ENCODE data around the gene PNKP.

The PNKP gene

DNA sequence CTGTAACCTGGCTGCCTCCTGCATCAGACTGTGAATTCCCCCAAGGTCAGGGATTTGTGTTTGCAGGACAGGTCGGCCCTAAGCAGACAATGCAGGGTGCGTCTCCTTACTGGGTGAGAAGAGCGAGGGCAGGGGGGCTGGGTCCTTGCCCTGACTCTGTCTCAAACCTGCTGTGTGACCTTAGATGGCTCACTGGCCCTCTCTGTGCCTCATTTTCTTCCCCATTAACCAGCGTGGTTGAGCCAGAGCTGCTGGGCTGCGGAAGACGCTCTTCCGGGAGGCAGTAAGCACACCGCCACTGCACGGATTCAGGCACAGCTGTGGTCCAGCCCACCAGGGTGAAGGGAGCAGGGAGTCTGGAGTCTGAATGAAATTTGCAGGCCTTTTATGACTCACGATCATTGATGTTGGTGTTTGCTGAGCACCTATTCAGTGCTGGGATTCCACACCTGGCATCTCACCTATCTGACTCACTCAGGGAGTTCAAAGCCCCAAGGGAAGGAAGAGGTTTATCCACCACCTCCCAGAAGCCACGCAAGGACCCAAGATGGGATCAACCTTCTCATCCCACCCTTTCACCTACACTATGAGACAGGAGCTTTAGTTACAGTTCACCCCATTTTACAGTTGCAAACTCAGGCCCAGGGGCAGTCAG, 7.3 kb upstream of the PNKP start:
- no peak for DNase-seq

DNA sequence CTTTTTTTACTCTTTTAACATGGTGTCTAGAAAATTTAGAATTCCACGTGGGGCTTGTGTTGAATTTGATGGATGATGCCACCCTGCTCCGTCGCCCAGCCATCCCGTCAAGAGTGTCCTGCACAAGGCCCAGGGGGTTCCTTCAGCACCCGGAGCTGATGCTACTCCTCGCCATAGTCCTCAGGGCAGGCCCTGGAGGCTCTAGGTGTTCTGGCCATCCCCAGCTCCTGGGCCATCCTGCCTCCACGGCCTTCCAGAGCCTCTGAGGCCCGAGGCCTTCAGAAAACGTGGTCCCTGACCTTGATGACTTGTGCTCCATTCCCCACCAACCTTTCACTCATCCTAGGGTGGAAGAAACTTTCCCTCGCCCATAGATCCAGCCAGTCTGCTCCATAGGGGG, 6.5 kb upstream of the PNKP start:
- no peak for DNase-seq

DNA sequence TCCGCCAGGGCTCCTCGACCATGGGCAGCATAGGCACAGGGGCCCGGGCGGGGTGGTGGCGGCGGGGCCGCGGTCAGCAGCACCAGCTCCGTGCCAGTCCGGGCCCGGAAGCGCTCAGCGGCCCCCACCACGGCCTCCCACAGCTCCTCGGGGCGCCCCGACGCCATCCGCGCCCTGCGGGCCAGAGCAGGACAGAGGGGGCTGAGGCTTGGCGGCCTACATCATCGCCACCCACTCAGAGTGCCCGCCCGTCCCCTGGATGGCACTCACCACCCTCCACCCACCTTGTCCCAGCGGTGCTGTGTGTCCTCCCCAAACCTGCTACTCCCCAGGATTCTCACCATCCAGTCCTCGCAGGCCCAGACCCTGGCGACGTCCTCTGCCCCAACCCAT, 5.7 kb upstream of the PNKP start:
- no peak for DNase-seq

DNA sequence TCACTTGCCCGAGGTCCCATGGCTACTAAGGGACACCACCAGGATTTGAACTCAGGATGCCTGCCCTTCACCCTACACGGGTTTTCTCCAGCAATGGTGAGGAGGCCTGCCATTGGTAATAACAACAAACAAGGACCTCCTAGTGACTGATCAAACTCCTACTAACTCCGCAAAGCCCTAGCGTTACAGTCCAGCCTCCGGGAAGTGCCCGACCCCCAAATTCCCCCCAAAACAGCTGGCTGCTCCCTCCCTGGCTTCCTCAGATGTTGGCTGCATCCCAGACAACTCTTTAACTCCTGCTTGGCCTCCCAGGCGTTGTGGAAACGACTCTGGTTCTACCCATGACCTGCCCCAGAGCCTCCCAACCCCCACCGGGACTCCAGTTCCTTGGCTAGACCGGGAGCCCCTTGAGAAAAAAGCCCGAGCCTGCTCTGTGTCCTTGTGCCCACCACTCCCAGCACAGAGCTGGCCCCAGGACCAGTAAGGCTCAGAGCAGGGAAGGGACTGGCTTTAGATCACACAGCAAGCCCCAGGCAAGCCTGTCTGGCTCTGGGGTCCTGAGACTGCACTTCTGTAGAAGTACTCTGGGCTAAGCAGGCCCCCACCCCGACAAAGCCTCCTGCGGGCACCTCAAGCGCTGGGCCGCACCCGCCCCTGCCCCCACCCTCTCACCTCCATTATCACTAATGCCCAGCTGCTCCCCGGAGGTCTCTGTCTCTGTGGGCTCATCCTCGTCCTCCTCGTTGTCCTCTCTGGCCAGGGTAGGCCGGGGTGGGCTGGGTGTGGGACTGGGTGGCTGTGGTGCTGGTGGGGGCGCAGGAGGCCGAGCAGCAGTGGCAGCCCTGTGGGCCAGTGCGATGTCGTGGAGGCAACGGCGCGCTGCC, 5.1 kb upstream of the PNKP start:
- no peak for DNase-seq

DNA sequence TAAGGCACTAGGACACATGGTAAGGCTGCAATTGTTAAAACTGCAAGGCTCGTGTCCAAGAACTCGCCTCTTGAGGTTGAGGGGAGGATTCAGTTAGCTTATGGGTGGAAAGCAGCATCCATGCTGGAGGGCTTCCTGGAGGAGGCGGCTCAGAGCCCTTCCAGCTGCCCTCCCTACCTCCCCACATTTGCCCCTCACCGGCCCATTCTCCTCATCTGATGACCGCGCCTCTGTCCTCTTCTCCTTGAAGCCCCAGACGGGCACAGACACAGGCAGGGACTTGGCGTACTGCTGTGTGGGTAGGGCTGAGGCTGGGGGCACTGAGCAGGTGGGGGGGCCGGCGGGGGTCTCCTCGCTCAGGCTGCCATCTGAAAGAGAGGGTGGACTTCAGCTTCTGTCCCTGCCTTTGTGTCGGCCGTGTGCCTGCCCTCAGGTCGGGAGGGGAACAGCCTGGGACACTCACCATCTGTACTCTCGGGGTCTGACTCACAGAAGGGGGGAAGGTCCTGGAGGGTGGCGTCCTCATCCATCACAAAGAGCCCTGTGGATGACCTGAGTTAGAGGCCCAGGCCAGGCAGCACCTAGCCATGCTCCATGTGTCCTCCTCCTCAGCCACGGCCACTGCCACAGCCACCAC, 4.1 kb upstream of the PNKP start:
- no peak for DNase-seq

DNA sequence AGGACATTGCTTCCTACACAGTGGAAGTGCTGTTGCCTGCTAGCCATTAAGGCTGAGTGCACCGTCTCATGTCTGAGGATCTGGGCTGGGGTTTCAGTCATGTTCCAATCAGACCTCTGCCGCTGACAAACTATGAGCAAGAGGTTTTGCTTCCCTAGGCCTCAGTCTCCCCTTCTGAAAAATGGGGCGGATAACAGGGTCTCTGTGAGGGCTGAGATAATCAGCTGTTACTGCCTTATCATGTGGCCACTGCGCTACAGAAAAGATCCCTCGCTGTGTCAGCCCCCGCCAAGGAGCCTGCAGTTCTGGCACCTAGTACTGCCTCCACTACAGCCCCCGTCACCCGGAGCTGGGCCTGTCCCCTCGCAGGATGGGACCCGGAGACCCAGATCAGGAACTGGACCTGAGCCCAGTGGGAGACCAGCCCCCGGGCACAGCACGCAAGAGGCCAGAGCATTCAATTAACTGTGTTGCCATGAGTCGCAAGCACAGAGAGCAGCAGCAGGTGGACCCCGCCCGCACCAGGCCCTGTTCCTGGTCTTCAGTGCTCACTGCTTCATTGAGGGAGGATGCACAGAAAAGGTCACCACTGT, 3.0 kb upstream of the PNKP start:
- DNase-seq: no peak

DNA sequence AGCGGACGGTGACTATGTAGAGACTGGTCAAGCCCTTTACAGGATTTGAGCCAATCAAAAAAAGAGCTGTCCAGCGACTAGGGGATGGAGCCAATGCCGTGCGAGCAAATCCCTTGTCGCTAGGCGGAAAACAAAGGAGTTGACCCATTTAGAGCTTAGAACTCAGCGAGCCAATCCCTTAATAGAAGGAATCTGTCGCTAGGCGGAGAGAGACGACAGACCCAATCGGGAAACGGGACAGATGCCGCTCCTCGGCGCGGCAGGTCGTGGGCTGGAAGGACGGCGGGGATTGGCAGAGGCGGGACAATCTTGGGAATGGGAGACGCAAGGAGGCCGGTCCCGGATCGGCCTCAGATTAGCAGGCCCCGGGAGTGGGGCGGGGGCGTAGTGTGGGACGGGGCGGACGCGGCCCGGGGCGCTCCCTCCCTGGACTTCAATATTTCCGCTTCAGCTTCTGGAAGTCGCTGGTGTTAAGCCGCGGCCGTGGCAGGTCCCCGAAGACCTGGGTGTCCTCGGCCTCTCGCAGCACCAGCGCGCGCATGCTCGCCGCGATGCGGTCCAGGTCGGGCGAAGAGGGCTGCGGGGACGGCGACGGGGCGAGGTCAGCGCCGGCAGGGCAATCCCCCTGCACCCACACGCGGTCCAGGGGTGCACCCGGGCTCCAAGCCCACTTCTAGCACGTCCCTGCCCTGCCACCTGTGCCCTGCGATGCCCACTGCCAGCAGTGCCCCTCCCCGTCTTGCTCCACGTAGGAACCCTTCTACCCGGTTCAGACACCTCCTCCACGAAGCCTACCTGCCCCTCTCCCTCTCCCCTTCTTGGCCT, 2.3 kb upstream of the PNKP start:
- DNase-seq: peak; percentile 99

DNA sequence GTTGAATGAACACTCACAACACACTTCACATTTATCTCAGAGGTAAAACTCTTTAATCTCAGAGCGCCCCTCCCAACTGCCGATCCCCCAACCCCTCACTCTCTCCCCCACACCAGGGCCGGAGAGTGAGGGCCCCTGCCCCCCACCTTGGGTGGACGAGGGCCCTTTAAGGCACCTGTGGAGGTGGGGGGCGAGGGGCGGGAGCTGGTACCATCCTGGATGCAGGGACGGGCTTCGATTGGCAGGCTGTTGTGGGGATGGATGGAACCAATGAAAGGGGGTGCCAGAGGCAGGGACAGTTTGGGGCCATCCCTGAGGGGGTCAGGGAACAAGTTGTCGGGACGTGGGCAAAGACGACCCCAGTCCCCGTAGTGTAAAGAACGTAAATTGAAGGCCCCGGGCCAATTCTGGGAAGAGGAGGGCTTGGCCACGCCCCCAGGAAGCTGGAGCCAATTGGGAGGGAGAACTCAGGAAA, 1.7 kb upstream of the PNKP start:
- no peak for DNase-seq

DNA sequence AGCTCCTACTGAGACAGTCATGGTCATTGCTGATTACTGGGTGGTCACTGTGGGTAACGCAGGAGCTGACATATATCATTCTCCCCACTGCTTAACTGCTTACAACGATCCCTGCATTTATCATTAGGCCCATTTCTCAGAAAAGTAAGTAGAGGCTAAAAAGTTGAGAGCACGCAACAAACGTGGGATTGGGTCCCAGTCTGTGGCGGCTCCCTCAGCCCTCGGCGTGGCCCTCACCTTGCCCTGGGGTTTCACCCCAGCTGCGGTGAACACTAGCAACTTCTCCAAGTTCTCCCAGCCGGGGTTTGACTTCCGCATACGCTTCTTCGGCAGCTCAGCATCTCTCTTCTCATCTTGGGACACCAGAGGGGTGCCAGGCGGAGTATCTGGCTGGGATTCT, 2.5 kb downstream of the PNKP start:
- no peak for DNase-seq

DNA sequence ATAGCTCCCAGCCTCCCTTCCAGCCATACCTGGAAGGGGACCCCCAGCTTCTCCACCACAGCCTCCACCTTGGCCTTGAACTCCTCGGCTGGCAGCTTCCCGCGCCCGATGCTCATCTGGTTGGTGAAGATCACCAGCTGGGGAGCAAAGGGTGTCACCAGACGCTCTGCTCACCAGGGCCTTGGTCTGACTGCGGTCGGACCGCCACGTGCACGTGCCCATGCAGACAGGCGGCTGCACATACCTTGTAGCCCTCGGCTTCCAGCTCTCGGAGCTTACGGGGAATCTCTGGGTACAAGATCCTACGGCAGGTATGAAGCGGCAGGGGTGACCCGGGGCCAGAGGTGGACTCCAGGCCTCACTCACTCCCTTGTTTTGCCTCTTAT, 3.4 kb downstream of the PNKP start:
- no peak for DNase-seq

DNA sequence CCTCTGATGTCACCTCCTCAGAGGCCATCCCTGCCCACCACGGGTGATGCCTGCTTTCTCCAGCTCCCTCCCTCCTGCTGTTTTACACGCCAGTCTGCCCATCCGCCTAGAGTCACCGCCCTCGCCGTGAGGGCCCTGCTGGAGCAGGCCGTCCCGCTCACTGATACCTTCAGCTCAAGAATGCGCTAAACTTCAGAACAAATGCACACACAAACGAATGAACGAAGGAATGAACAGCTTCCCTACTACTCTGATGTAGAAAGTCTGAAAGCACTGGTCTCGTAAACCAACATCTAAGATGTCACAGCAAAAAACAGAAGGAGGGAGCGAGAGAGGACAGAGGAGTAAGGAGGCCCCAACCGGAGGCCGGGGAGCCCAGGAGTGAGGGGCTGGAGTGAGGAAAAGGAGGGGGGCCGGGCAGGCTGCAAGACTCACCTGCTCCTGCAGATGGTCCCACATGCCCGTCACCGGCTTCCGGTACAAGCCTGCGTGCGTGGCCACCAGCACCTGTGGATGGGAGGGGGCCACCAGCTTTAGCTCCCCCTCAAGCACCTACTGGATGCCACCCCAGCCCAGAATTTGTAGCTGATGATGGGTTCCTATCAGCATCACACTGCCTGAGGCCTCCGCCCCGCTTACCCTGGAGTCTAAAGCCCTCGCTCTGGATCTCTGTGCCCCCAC, 4.0 kb downstream of the PNKP start:
- no peak for DNase-seq

DNA sequence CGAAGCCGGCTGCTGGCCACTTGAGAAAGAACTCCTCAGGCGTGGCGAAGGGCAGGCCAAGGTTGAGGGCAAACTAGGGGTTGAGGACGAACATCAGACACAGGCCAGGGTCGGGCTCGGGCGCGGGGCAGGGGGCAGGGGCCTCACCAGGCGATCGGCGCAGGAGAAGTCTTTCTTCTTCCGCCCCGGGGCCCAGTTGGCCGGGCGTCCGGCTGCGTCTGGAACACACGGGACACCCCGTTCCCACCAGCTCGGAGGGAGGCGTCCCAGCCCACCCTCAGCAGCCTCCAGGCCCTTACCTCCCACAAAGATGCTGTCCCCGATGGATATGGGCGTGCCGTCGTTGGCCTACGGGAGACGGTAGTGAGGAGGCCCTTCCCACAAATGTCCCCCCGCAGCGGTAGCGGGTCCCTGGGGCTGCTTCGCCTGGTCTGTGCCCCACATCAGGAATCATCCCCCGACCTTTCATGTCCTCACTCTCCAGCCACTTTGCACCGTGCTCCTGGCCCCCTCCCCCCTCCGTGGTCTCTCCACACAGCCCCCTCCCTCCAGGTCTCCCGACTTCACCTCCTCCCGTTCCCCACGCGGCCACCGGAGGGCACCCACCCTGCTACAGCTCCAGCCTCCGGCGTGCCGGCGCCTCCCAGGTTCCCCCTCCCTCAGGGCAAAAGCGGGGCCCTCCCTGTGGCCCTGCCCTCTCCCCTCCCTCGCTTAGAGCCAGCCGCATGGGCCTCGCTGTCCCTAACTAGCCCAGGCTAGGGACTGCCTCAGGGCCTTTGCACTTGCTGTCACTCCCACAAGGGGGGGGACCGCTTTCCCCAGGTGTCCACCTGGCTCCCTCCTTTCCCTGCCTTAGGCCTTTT, 4.8 kb downstream of the PNKP start:
- DNase-seq: no peak

DNA sequence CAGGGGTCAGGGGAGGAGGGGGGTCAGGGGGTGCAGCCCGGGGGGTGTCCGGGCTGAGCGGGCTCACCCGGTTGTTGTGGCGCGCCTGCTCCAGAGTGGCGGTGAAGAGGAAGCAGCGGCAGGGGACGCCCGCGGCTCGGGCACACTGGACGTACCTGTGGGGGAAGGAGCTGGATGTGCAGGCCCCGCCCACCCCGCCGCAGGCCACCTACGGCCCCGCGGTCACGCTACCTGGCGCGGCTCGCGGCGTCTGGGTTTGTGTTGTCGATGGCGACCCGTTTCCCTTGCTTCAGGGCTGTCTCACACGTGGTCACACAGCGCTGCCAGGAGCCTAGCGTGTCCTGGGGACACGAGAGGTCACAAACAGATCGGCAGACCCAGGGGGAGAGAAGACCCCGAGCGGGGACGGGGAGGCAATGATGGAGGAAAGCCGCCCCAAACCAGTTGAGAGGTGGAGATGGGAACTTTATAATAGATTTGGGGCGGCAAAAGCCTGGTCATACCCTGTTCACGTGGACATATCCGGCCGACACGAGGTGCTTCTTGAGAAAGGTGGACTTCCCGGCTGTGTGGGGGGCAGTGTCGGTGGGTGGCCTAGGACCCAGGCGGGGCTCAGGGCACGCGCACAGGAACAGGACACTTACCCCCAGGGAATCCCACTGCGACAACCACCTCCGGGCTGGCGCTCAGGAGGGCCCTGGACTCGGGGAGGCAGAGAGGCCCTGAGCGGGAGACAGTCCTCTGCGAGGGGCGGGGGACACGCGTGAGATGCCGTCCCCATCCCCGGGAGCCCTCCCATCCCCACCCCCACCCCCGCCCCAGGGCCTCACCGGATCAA, 5.6 kb downstream of the PNKP start:
- no peak for DNase-seq

DNA sequence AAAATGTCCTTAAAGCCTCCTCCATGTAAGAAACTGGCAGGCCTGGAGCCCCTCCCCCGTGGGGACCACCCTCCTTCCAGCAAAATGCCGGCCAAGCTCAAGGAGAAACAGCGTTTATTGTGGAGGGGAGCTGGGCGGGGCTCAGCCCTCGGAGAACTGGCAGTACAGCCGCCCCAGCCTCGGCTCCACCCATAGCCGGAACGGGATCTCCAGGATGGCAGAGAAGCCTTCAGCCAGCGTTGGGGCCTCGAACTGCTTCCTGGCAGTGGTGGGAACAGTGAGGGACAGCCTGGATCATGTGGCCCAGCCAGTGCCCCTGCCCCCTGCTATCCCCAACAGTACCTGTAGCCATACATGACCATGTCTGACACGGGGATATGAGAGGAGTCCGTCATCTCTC, 6.3 kb downstream of the PNKP start:
- DNase-seq: no peak

DNA sequence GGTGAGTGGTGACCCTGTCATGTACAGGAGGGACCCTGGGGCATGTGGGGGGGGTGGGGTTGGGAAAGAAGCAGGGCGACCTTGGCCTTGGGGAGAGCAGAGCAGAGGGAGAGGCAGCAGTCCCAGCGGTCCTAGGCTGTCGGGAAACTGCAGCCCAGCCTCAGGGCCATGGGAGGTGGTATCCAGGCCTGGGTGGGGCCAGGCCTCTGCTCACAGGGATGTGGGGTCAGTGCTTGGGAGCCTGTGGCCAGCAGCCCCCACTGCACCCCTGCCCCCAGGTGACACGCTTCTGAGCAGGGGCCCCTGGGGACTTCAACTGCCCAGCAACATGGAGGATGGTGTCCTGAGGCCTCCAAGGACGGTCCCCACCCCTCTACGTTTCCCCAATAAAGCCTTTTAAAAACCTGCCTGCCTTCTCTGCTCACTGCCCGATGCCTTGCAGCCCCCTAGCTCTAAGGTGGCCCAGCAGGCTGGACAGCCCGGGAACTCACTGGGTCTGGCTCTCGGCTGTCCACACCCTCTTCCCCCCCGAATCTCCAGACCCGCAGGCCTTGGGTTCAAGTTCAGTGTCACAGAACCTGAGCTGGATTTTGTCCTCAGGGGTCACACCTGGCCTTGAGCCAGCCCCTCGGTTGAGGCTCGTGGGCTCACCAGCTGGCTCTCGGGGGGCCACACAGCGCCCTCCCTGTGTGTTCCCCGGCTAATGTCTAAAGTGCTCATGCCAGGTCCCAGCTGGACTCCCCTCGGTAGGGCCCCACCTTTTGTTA, 6.9 kb downstream of the PNKP start:
- no peak for DNase-seq

DNA sequence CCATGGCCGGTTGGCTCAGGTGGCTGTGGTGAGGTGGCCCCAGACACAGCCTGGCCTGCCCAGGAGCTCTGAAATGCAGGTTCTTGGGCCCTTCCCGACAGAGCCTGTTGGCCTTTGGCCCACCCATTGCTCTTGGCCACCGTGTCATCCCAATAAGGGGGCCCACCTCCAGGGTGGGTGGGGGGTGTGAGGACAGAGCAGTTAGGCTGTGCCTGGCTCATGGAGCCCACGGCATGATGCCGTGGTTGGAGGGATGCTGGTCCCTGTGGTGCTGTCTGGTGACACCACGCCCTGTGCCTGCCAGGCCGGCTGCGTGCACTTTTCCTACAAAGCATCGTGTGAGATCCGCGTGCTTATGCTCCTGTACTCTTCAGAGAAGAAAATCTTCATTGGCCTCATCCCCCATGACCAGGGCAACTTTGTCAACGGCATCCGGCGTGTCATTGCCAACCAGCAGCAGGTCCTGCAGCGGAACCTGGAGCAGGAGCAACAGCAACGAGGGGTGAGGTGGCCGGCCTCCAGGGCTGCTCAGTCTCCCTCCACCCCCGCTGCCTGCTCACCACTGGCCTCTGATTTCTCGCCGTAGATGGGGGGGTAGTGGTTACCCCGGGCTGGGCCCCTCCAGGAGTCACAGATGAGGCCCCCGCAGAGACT, 7.6 kb downstream of the PNKP start:
- DNase-seq: no peak

DNA sequence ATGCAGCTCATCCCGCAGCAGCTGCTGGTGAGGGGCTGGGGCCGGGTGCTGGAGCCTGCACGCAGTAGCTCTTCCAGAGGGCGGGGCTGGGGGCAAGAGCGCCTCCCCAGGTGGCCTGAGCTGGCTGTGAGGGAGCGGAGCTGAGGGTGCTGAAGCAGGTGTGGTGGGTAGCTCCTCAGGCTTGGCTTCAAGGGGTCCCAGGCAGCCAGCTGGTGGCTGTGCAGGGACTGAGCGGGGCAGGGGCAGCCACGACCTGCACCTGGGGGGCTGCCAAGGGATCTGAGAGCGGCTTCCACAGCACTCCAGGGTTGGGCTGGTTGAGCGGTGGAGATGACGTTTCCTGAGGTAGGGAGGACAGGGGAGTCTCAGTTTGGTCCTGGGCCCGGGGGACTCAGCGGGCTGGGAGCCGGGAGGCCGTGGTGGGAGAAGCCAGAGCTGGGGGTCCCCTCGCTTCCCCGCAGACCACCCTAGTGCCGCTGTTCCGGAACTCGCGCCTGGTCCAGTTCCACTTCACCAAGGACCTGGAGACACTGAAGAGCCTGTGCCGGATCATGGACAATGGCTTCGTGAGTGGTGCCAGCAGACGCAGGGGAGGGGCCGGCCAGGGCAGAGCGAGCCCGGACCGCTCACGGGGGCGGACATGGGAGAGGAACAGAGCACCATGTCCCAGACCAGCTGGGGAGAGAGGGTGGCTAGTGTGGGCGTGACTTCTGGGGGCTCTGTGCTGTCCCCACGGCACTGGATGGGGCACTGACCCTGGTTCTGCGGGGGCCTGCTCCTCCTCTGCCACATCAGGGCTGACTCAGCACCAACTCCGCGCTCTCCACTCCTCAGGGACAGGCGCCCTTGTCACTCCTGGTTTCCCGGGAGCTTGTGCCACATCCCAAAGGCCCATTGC, 9.0 kb downstream of the PNKP start:
- DNase-seq: no peak

DNA sequence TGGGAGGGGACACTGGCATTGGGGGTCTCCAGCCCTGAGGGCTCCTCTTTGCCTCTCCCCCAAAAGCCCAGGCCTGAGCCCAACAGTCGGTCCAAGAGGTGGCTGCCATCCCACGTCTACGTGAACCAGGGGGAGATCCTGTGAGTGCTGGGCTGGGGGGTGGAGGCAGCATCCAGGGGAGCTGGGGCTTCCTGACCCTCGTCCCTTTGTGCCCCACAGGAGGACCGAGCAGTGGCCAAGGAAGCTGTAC, 9.6 kb downstream of the PNKP start:
- no peak for DNase-seq
